Natural killer cell (primary cell): ENCODE data around the gene ZRANB2. TPM values are rescaled to one million over a fixed set of nuclear protein-coding genes. Genes with fewer than 3 reads are reported as not detected.

Experiments
- ATAC-seq, 3 donors: fragments of 150-1000 bp in 2 of 3; fragments of 200-7000 bp in 1 of 3; cut with Tn5 transposase; 1 replicate in 1 of 3; 2 replicates in 2 of 3; pipeline ENCODE4 v1.10.0; 2021; ENCODE audit warnings: mild to moderate bottlenecking in 2 of 3, moderate library complexity in 2 of 3
- DNase-seq, 2 donors: peaks; one replicate each; pipeline versions ENCODE4 v3.0.0 to v3.0.0-alpha.2; 2013 to 2021; ENCODE audit warnings: mixed read lengths in 1 of 2
- H3K27ac ChIP-seq: one replicate; pipeline ENCODE4 v1.5.1; 2013; ENCODE audit warnings: mild to moderate bottlenecking, low read length
- H3K27me3 ChIP-seq: one replicate; pipeline ENCODE4 v1.6.1; 2013; ENCODE audit warnings: low read length; ENCODE audit not compliant: control insufficient read depth, insufficient read depth
- H3K36me3 ChIP-seq: one replicate; pipeline ENCODE4 v1.6.1; 2013; ENCODE audit warnings: low read length; ENCODE audit not compliant: control insufficient read depth, insufficient read depth
- H3K4me1 ChIP-seq: one replicate; pipeline ENCODE4 v1.6.1; 2013; ENCODE audit warnings: low read length; ENCODE audit not compliant: control insufficient read depth, insufficient read depth
- H3K4me3 ChIP-seq: one replicate; pipeline ENCODE4 v1.5.1; 2013; ENCODE audit warnings: low read length
- H3K9me3 ChIP-seq: one replicate; pipeline ENCODE4 v1.6.1; 2013; ENCODE audit warnings: low read length; ENCODE audit not compliant: control insufficient read depth, insufficient read depth
- H3K27ac Mint-ChIP-seq, 2 donors: one replicate each; pipeline ENCODE4 v1.8.0; 2022; ENCODE audit warnings: mild to moderate bottlenecking in 2 of 2, mixed read lengths in 2 of 2, moderate library complexity in 1 of 2
- H3K27me3 Mint-ChIP-seq, 2 donors: one replicate each; pipeline ENCODE4 v1.8.0; 2022; ENCODE audit warnings: low read depth in 2 of 2, mixed read lengths in 2 of 2
- H3K36me3 Mint-ChIP-seq: one replicate; pipeline ENCODE4 v1.8.0; 2022; ENCODE audit warnings: mixed read lengths
- H3K4me1 Mint-ChIP-seq, 2 donors: one replicate each; pipeline ENCODE4 v1.8.0; 2022; ENCODE audit warnings: mixed read lengths in 2 of 2
- H3K4me3 Mint-ChIP-seq: one replicate; pipeline ENCODE4 v1.8.0; 2022; ENCODE audit warnings: mild to moderate bottlenecking, moderate library complexity, mixed read lengths
- H3K9me3 Mint-ChIP-seq, 2 donors: one replicate each; pipeline ENCODE4 v1.8.0; 2022; ENCODE audit warnings: mixed read lengths in 2 of 2
- WGBS: methylation state at CpG from one replicate; pipeline ENCODE4 v1.1.7; 2013; ENCODE audit warnings: missing lambda C conversion rate; ENCODE audit not compliant: insufficient coverage; 5-methylcytosine and 5-hydroxymethylcytosine counted together
- intact Hi-C: fragments of 100-400 bp; cut with micrococcal nuclease; formaldehyde crosslinking; loops from one replicate; pipeline ENCODE4 v1.14.2; 2022
- total RNA-seq, 4 donors: library from RNA; stranded (reverse); fragments of 120-200 nt in 1 of 4; gene quantifications; one replicate each; pipeline versions ENCODE4 v1.2.3 to v1.2.4, GENCODE V29; 2013 to 2022
- TF ChIP-seq, protein P1 (sequence below): fragments of 200-600 bp; IDR thresholded peaks from one replicate; pipeline ENCODE4 v1.8.0; 2022; ENCODE audit warnings: antibody characterized with exemption

ZRANB2 gene
- total RNA-seq, 3 donors from 2014 or later (not counting 1 experiment from before 2014, with no cell fraction given) = 114 to 133 (median 128) TPM

- H3K36me3 Mint-ChIP-seq = no peaks in the 10 kb centered on the region
- H3K27me3 ChIP-seq = peaks cover 43% of the 10 kb centered on the region
- no peak for ATAC-seq
- H3K4me1 ChIP-seq = peaks cover 18% of the 10 kb centered on the region
- H3K27ac Mint-ChIP-seq = no peak overlapping the region
- 88% methylated on average over 15 of the region's 16 CpGs for WGBS
- H3K4me3 ChIP-seq = no peak overlapping the region
- H3K4me1 Mint-ChIP-seq = peaks cover 15 to 17% of the 10 kb centered on the region in 2 donors
- H3K4me3 Mint-ChIP-seq = peak overlapping the region; percentile 47
- H3K27ac ChIP-seq = no peak overlapping the region
- peaks cover 37 to 47% of the 10 kb centered on the region in 2 donors for H3K27me3 Mint-ChIP-seq
- TF ChIP-seq, protein P1, sequence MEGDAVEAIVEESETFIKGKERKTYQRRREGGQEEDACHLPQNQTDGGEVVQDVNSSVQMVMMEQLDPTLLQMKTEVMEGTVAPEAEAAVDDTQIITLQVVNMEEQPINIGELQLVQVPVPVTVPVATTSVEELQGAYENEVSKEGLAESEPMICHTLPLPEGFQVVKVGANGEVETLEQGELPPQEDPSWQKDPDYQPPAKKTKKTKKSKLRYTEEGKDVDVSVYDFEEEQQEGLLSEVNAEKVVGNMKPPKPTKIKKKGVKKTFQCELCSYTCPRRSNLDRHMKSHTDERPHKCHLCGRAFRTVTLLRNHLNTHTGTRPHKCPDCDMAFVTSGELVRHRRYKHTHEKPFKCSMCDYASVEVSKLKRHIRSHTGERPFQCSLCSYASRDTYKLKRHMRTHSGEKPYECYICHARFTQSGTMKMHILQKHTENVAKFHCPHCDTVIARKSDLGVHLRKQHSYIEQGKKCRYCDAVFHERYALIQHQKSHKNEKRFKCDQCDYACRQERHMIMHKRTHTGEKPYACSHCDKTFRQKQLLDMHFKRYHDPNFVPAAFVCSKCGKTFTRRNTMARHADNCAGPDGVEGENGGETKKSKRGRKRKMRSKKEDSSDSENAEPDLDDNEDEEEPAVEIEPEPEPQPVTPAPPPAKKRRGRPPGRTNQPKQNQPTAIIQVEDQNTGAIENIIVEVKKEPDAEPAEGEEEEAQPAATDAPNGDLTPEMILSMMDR = no peak
- no peaks in the 10 kb centered on the region for H3K36me3 ChIP-seq
- H3K9me3 Mint-ChIP-seq = no peaks in the 10 kb centered on the region
- H3K9me3 ChIP-seq = no peaks in the 10 kb centered on the region
- no peak for DNase-seq
- intact Hi-C loops = no loop called here
Measured at GRCh38 chr1:71045463-71046028, 35.3 kb downstream of the ZRANB2 start.

- Mint-ChIP-seq H3K27ac (no peak overlapping the region), H3K9me3 (no peaks in the 10 kb centered on the region), H3K36me3 (no peaks in the 10 kb centered on the region), H3K4me3 (no peak overlapping the region), H3K4me1 (peaks cover 15 to 17% of the 10 kb centered on the region in 2 donors), H3K27me3 (peaks cover 38 to 48% of the 10 kb centered on the region in 2 donors)
- intact Hi-C loops = no loop called here
- Histone ChIP-seq H3K27me3 (peaks cover 42% of the 10 kb centered on the region), H3K4me1 (peaks cover 18% of the 10 kb centered on the region), H3K9me3 (no peaks in the 10 kb centered on the region), H3K27ac (no peak overlapping the region), H3K36me3 (no peaks in the 10 kb centered on the region), H3K4me3 (no peak overlapping the region)
- no peak for DNase-seq
- WGBS = 96% methylated on average over 1 of the region's 1 CpG
- TF ChIP-seq, protein P1 = no peak
- ATAC-seq = no peak
Measured at GRCh38 chr1:71044833-71045232, 36.0 kb downstream of the ZRANB2 start.

GRCh38 chr1:71043065-71043464, 37.8 kb downstream of the ZRANB2 start:
- no peaks in the 10 kb centered on the region for H3K36me3 Mint-ChIP-seq
- no peak overlapping the region for H3K4me3 Mint-ChIP-seq
- TF ChIP-seq, protein P1 = no peak
- H3K27me3 Mint-ChIP-seq = peaks cover 35 to 50% of the 10 kb centered on the region in 2 donors
- intact Hi-C loops = no loop called here
- H3K4me1 Mint-ChIP-seq = peaks cover 15 to 16% of the 10 kb centered on the region in 2 donors
- H3K4me3 ChIP-seq = no peak overlapping the region
- peaks cover 17% of the 10 kb centered on the region for H3K4me1 ChIP-seq
- no peak for ATAC-seq
- no peak for DNase-seq
- no peaks in the 10 kb centered on the region for H3K9me3 Mint-ChIP-seq
- H3K9me3 ChIP-seq = no peaks in the 10 kb centered on the region
- H3K36me3 ChIP-seq = no peaks in the 10 kb centered on the region
- H3K27me3 ChIP-seq = peaks cover 27% of the 10 kb centered on the region
- H3K27ac ChIP-seq = no peak overlapping the region
- no peak overlapping the region for H3K27ac Mint-ChIP-seq

DNA sequence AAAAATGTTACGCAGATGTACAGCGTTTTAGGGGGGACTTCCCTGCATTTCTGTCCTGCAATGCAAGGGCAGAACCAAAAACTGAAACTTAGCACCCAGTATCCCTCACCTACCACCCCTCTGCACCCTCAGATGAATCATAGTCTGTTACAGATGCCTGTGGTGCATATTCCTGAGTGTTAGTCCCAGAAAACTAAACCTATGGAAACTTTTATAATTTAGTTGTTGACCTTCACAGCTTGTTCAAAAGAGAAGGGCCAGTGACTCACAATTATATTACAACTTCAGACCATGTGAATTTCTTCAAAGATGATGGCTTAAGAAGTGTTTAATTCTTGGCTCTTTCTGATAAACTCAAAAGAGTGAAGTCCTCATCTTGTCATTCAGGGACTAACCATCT, 39.0 kb downstream of the ZRANB2 start:
- Histone ChIP-seq H3K27me3 (peaks cover 16% of the 10 kb centered on the region), H3K4me1 (peaks cover 6% of the 10 kb centered on the region), H3K4me3 (no peak overlapping the region), H3K36me3 (no peaks in the 10 kb centered on the region), H3K9me3 (no peaks in the 10 kb centered on the region), H3K27ac (no peak overlapping the region)
- WGBS = 76% methylated on average over 2 of the region's 2 CpGs
- Mint-ChIP-seq H3K36me3 (no peaks in the 10 kb centered on the region), H3K9me3 (no peaks in the 10 kb centered on the region), H3K27ac (no peak overlapping the region), H3K27me3 (peaks cover 25 to 46% of the 10 kb centered on the region in 2 donors), H3K4me3 (no peak overlapping the region), H3K4me1 (peaks cover 6 to 8% of the 10 kb centered on the region in 2 donors)
- DNase-seq = no peak
- intact Hi-C loops = no loop called here
- ATAC-seq = no peak
- TF ChIP-seq, protein P1 = no peak
